Measurements from ENCODE around the gene CERK.

Gene CERK

GRCh38 chr22:46730568-46731245 lies 7.3 kb downstream of the CERK start:
- no peak for DNase-seq

DNA sequence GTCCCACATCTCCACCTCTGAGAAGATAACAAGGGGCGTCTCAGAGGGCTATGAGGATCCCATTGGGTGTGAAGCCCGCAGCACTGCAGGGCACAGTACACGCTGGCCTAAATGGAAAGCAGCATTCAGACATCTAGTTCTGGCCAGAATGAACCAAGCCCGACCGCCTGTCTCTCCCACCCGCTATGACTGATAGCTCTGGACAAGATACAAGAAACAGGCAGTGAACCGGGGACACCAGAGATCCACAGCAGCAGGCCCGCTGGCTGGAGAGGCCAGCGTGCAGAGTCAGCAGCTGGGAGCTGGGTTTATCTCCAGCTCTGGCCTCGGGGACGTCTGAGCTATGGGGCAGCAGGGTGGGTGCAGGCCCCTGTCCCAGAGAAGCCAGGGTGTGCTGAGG lies 9.6 kb downstream of the CERK start:
- DNase-seq: no peak

DNA sequence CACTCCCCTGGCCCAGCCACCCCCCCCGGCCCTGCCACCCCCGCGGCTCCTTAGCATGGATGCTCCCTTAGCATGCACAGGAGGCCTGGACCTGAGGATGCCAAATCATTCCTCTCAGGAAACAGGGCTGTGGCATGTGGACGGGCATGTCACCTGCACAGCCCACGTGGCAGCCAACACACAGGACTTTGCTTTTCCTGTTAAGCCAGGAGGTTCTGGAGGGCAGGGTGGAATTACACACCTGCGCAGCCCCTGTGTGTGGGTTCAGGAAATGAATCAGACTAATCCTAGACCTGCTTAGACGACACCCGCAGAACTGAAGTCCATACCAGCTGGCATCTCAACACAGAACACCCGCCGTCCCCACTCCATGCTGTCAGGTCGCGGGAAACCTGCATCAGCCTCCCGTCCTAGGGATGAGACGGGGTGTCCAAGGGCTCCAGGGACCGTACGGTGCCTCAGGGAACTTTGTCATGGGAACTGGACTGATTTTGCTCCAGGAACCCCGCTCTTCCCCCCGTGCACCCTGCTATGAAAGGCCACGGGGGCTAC lies 10.2 kb downstream of the CERK start:
- DNase-seq: no peak

DNA sequence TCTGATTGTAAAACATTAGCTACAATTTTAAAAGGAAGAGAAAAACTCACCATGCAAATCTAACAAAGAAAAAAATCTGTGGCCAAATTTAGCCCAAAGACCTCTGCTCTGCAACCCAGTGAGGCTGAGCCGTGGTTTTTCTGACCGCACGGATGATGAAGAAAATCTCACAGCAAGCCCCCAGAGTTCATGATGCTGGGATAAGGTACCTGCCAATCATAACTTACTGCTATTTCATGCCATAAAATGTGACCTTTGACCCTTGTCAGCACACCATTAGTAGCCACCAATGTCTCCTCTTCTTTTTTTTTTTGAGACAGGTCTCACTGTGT lies 11.1 kb downstream of the CERK start:
- DNase-seq: no peak

- DNase-seq: no peak
Observed at GRCh38 chr22:46726066-46726985, 11.7 kb downstream of the CERK start.

GRCh38 chr22:46725096-46725495 lies 13.0 kb downstream of the CERK start:
- DNase-seq: no peak

GRCh38 chr22:46723882-46724281 lies 14.2 kb downstream of the CERK start:
- DNase-seq: no peak

DNA sequence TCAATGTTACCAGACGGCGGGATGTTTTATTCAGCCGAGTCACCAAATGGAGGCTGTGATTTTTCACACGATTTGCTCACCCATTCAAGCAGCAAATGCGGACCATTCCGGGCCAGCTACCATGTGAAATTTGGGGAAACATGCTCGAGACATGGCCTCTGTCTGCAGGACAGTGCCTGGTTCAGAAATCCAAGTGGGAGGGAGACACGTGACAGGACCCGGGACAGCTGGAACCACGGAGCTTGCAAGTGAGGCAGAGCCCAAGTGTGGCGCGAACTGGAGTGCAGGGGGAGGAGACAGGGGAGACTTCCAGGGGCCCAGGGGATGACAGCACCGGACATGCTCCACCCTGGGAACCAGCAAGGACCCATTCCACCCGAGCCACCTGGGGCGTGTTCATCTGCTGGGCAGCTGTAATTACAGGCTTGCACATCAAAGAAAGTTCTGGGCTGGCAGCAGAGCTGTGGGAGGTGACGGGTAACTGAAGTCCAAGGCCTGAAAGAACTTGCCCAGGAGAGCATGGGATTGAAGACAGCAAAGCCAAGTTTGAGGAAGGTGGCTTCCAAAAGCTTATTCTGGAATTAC lies 16.5 kb downstream of the CERK start:
- DNase-seq: no peak

- no peak for DNase-seq
Observed at GRCh38 chr22:46719921-46720320, 18.1 kb downstream of the CERK start.

DNA sequence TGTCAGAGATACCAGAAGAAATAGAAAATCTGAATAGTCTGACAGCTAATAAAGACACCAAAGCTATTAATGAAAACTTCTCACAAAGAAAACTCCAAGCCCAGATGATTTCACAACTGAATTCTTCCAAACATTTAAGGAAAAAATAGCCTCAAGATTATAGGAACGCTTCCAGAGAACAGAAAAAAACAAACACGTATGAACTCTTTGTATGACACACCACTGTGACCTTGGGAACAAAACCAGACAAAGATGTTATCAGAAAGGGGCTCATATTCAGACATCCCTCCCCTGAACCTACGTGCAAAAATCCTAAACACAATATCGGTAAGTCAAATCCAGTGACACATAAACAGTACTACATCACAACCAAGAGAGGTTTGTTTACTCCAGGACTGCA lies 23.5 kb downstream of the CERK start:
- DNase-seq: no peak

DNA sequence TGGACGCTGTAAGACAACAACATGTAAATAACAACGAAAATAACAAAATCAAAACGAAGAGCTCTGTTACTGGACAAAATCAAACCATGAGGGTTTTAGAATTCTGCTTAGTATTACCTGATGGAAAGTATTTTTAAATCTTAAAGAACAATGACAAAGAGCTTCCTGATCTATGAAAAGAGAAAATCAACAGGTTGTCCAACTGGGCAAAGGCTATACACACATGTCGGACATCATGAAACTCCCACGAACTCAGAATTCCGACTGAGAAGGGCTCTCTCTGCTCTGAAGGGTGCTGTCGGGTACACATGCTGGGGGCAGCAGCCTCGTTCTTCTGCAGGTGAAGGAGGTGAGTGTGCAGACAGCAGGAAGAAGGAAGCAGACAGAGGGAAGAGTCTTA lies 25.8 kb downstream of the CERK start:
- no peak for DNase-seq

DNA sequence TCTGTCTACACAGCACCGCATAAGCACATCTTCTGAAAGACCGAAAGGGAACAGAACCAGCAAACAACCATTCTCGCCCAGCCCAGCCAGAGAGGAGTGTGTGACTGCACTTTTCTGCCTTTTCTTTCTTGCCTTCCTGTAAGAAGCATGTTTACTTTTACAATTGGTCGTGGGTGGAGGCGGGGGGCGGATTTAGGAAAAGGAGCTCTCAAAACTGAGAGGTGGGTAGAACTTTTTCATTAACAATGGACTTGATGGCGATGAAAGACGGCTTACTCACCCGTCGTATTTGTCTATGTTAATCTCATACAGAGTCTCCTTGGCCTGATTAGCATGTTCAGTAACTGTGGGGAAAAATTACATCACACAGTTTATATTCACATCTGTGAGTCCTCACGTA lies 27.2 kb downstream of the CERK start:
- DNase-seq: no peak

- DNase-seq: no peak
Observed at GRCh38 chr22:46708766-46709330, 29.2 kb downstream of the CERK start.

- no peak for DNase-seq
Observed at GRCh38 chr22:46707827-46708570, 30.1 kb downstream of the CERK start.

DNA sequence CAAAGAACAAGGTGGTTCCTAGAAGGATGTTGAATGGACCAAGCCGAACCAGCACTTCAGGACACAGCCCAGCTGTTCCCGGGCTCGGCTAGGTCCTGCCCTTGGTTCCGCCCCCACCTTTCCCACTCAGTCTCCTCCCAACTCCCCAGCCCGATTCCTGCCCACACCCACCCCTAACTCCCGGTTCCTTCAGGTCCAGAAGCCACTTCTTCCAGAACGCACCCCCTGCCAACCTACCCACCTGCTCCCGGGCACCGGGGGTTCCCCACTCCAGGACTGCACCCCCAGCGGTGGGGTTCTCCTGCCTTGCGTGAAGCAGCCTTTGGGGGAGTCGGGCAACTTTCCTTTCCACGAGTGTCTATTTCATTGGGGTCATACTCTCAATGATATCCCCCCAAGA lies 30.7 kb downstream of the CERK start:
- DNase-seq: no peak

GRCh38 chr22:46706060-46706459 lies 32.0 kb downstream of the CERK start:
- no peak for DNase-seq

DNA sequence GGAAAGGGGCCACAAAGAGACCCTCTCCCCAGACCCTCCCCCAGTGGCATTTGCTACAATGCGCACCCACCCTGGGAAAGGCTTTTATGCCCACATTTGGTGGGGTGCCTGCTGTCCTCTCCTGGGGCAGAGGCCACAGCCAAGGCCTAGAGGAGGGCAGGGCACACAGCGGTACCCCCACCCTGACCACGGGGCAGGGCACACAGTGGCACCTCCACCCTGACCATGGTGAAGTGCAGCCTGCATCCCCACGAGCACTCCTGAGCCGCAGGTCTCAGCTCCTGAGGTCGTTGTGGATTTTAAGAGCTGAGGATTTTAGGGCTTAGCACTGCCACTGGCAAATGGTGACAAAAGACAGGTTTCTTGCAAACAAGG lies 34.1 kb downstream of the CERK start:
- no peak for DNase-seq

GRCh38 chr22:46703171-46703995 lies 34.7 kb downstream of the CERK start:
- DNase-seq: no peak

- no peak for DNase-seq
Observed at GRCh38 chr22:46701262-46701661, 36.8 kb downstream of the CERK start.

DNA sequence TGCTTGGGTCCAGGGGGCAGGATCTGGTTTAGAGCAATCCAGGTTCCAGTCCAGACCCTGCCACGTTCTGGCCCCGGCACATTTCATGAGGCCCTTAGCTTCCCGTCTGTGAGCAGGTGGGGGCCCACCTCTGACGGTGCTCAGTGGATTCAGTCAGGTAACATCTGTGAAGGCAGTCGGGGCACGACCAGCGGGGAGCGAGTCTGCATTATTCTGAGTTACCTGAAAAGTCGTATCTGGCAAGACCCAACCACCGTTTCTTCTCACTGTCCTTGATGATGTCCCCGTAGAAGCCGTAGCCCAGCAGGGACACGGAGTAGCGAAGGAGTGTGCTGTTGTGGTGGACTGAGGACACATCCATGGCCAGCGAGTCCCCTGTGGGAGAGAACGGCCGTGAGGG lies 39.0 kb downstream of the CERK start:
- DNase-seq: no peak

DNA sequence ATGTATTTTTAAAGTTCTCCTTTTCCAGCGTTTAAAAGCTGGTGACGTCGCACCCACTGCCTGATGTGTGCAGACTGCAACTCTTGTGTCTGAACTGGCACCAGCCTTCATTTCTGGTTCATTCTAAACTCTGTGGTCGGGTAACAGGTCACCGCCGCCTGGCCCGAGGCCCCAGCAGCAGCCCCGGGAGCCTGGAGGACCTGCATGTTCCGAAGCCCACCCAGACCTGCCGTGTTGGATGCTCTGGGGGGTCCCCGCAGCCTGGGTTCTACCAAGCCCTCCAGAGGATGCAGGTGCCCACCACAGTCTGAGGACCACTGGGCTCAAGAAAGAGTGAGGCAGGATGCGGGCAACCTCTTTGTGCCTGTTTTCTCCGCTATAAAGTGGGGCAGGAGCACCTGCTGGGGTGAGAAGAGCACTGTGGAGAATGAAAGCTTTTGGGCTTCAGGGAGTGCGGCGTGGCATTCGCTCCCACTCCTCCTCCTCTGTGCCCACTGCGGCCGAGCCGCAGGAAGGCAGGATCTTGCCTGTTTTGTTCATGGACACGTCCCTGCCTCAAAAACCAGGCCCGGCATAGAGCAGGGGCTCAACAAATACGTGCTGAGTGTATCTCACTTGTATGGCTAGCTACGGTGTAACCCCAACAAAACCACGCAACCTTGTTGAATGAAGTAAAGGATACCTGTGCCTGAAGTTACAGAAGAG lies 40.1 kb downstream of the CERK start:
- DNase-seq: no peak

All from NCI-H510A treated with DMSO at 0.1 percent for 48 hours (cell line).